ENCODE data around the gene RECK. TPM values are rescaled to one million over a fixed set of nuclear protein-coding genes. Genes with fewer than 3 reads are reported as not detected.

Gene RECK
- total and polyA plus RNA-seq, 8 donors, result 0.95 to 4.6 (median 1.7) TPM

DNA sequence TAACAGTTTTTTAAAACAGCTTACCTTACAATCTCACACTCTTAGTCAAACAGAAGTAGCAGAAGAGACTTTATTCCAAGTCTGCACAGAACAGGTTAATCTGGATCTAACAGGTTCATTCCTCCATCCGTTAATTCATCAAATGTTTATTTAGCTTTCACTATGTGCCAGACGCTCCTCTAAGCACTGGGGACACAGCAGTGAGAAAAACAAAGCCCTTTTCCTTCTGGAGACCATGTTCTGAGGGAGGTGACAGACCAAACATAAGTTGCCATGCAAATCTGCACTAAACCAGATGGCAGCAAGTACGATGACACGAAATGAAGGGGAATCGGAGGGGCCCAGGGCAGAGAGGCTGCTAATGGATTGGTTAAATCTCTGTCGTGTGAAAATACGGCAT is 82.8 kb downstream of the RECK start:
- no peaks in the 10 kb centered on the region for H3K27me3 ChIP-seq
- no peak overlapping the region for H3K4me3 ChIP-seq
- DNase-seq, result no peak
- intact Hi-C loops (cut with DNase I), result no loop called here
- H3K4me1 ChIP-seq, result no peaks in the 10 kb centered on the region
- FAIRE-seq, result no peak
- no peak overlapping the region for H3K27ac ChIP-seq
- WGBS, 2 donors, result 67 to 71% methylated on average over 7 of the region's 7 CpGs
- no peaks in the 10 kb centered on the region for H3K36me3 ChIP-seq
- TF ChIP-seq, protein P1, sequence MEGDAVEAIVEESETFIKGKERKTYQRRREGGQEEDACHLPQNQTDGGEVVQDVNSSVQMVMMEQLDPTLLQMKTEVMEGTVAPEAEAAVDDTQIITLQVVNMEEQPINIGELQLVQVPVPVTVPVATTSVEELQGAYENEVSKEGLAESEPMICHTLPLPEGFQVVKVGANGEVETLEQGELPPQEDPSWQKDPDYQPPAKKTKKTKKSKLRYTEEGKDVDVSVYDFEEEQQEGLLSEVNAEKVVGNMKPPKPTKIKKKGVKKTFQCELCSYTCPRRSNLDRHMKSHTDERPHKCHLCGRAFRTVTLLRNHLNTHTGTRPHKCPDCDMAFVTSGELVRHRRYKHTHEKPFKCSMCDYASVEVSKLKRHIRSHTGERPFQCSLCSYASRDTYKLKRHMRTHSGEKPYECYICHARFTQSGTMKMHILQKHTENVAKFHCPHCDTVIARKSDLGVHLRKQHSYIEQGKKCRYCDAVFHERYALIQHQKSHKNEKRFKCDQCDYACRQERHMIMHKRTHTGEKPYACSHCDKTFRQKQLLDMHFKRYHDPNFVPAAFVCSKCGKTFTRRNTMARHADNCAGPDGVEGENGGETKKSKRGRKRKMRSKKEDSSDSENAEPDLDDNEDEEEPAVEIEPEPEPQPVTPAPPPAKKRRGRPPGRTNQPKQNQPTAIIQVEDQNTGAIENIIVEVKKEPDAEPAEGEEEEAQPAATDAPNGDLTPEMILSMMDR (IDR thresholded peaks at IDR 0.05), result no peak
- no peaks in the 10 kb centered on the region for H3K9me3 ChIP-seq
- ATAC-seq, result peak in 2 of 4 donors; percentile 56 to 76

DNA sequence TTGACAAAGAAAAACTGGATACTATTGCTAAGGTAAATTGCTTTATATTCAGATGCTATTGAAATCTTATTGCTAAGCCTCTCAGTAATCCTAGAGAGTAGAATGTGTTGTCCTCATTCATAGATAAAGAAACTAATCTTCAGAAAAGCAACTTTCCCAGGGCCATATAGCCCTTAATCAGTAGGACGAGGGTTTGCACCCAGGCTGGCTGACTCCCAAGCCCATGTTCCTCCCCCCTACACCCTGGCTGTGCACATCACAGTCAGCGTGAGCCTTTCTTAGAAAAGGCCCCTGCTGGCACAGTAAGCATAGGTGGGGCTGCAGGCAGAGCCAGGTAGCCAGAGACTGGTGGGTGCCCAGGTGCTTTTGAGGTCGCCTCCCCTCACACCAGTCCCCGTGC is 84.0 kb downstream of the RECK start:
- no peaks in the 10 kb centered on the region for H3K36me3 ChIP-seq
- H3K4me1 ChIP-seq, result no peaks in the 10 kb centered on the region
- intact Hi-C loops (cut with DNase I), result no loop called here
- H3K4me3 ChIP-seq, result no peak overlapping the region
- no peak for ATAC-seq
- H3K27ac ChIP-seq, result no peak overlapping the region
- WGBS, 2 donors, result 71 to 88% methylated on average over 4 of the region's 4 CpGs
- no peak for FAIRE-seq
- no peaks in the 10 kb centered on the region for H3K9me3 ChIP-seq
- TF ChIP-seq, protein P1 (IDR thresholded peaks at IDR 0.05), result no peak
- no peaks in the 10 kb centered on the region for H3K27me3 ChIP-seq
- no peak for DNase-seq

DNA sequence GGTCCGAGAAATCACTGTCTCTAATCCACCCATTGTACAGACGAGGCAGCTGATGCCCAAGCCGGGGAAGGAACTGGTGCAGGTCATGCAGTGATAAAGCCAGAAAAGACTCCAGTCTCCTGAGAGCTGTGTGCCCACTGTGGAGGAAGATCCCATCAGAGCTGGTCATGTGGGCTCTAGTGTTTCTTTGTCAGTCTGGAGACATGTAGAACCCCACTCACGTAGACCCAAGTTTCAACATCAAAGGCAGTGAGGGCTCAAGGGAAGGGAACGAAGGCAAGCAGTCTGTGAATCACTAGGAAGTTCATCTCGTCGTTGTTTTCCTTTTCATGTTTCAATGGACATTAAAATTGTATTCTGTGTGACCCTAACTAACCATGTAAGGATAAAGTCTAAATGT is 85.3 kb downstream of the RECK start:
- FAIRE-seq, result no peak
- no peaks in the 10 kb centered on the region for H3K27me3 ChIP-seq
- H3K36me3 ChIP-seq, result no peaks in the 10 kb centered on the region
- H3K27ac ChIP-seq, result no peak overlapping the region
- no peaks in the 10 kb centered on the region for H3K4me1 ChIP-seq
- ATAC-seq, result no peak
- intact Hi-C loops (cut with DNase I), result no loop called here
- no peaks in the 10 kb centered on the region for H3K9me3 ChIP-seq
- no peak overlapping the region for H3K4me3 ChIP-seq
- 80 to 82% methylated on average over 7 of the region's 7 CpGs for WGBS, 2 donors
- TF ChIP-seq, protein P1 (IDR thresholded peaks at IDR 0.05), result no peak
- no peak for DNase-seq

DNA sequence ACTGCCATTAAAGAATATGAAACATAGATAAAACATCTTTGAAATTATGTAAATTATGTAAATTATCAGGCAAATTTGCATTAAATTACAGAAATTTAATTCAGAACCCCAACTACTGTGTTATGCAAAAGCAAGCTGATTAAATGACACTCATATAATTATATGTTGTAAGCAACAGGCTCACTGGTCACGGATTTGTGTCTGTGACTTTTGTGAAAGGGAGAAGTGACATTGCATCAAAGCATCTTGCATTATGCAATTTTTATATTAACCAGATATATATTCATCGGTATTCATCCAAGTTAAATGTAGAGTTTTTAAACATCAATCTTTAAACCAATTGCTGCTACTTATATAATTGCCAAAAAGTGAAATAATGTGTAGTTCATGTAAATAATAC is 86.8 kb downstream of the RECK start:
- intact Hi-C loops (cut with DNase I), result no loop called here
- WGBS, 2 donors, result 79 to 87% methylated on average over 2 of the region's 2 CpGs
- no peak for FAIRE-seq
- H3K36me3 ChIP-seq, result no peaks in the 10 kb centered on the region
- H3K27me3 ChIP-seq, result no peaks in the 10 kb centered on the region
- ATAC-seq, result no peak
- H3K9me3 ChIP-seq, result no peaks in the 10 kb centered on the region
- no peak overlapping the region for H3K4me3 ChIP-seq
- H3K4me1 ChIP-seq, result no peaks in the 10 kb centered on the region
- H3K27ac ChIP-seq, result no peak overlapping the region
- no peak for DNase-seq
- TF ChIP-seq, protein P1 (IDR thresholded peaks at IDR 0.05), result no peak

DNA sequence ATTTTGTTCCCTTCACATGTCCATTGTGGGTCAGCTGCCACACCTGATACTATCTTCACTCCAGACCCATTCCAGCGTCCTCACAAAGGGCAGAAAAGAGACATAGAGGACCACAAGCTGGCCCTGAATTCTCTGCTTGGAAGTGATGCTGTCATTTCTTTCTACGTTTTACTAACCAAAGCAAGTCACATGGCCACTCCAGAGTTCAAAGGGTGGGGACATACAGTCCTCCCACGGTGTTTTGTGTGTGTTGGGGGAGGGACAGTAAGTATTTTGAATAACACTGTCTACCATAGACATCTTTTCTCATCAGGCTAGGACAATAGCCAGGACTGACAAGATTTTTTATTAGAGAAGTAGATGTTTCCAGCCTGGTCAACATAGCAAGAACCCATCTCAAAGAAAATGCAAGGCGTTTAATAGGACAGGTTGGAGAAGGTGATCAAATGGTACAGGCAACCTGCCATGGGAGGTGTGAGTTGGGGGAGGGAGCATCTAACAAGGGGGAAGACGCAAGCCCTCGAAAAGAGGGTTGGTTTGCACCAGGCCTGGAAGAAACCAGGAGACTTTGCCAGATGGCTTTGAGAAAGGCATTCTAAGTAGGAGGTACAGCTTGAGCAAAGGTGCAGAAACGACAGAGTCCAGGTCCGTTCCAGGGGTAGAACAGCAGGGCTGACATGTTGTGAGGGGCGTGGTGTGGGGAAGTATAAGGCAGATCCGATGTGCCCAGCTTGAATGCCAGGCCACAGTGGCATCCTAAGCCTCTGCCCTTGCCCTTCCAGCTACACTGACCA is 88.5 kb downstream of the RECK start:
- Histone ChIP-seq H3K4me3 (no peak overlapping the region), H3K4me1 (no peaks in the 10 kb centered on the region), H3K27ac (no peak overlapping the region), H3K27me3 (no peaks in the 10 kb centered on the region), H3K9me3 (no peaks in the 10 kb centered on the region), H3K36me3 (no peaks in the 10 kb centered on the region)
- no peak for FAIRE-seq
- intact Hi-C loops (cut with DNase I), result no loop called here
- ATAC-seq, result no peak
- no peak for DNase-seq
- TF ChIP-seq, protein P1 (IDR thresholded peaks at IDR 0.05), result no peak
- 72% methylated on average over 10 of the region's 10 CpGs for WGBS, 2 donors
